Anterior cingulate cortex (tissue), 58 donors: Measurements from ENCODE around the gene BAIAP2.
"Not testable (repeated sequence)": the region's sequence is repeated elsewhere in the genome, so short reads cannot be mapped to it uniquely, and the experiment has no call there.

Experiments
- DNase-seq, 58 donors: peaks; one replicate each; lab custom pipeline; 2025; lab: John Stamatoyannopoulos, UW

The BAIAP2 gene

GRCh38 chr17:81020443-81020766, 14.5 kb upstream of the BAIAP2 start:
- DNase-seq: no peak

GRCh38 chr17:81020767-81021497, 14.0 kb upstream of the BAIAP2 start:
- DNase-seq: peak in 39 of 58 donors; percentile 31 to 83 (median 59)

GRCh38 chr17:81021531-81022343, 13.2 kb upstream of the BAIAP2 start:
- no peak for DNase-seq

GRCh38 chr17:81022344-81022676, 12.6 kb upstream of the BAIAP2 start:
- DNase-seq: no peak

GRCh38 chr17:81025065-81025740, 9.7 kb upstream of the BAIAP2 start:
- peak in 26 of 58 donors; percentile 19 to 73 (median 53) for DNase-seq

- DNase-seq: peak in 34 of 58 donors; percentile 30 to 72 (median 50)
Measured at GRCh38 chr17:81025741-81026129, 9.2 kb upstream of the BAIAP2 start.

GRCh38 chr17:81026266-81027036, 8.5 kb upstream of the BAIAP2 start:
- no peak for DNase-seq

- peak in 16 of 58 donors; percentile 25 to 73 (median 54) for DNase-seq
Measured at GRCh38 chr17:81027038-81027437, 7.9 kb upstream of the BAIAP2 start.

- DNase-seq: peak in 8 of 58 donors; percentile 25 to 74 (median 45)
Measured at GRCh38 chr17:81027591-81028505, 7.1 kb upstream of the BAIAP2 start.

GRCh38 chr17:81028506-81028858, 6.5 kb upstream of the BAIAP2 start:
- DNase-seq: no peak

GRCh38 chr17:81029859-81030258, 5.1 kb upstream of the BAIAP2 start:
- no peak for DNase-seq

GRCh38 chr17:81030312-81030711, 4.6 kb upstream of the BAIAP2 start:
- DNase-seq: not testable (repeated sequence)

- DNase-seq: peak in 4 of 58 donors; percentile 22 to 60 (median 36)
Measured at GRCh38 chr17:81030741-81031565, 4.0 kb upstream of the BAIAP2 start.

GRCh38 chr17:81031566-81032550, 3.1 kb upstream of the BAIAP2 start:
- DNase-seq: peak in 3 of 58 donors; percentile 34 to 60 (median 35)

GRCh38 chr17:81032641-81033480, 2.1 kb upstream of the BAIAP2 start:
- no peak for DNase-seq

- DNase-seq: peak in 2 of 58 donors; percentile 27 to 36
Measured at GRCh38 chr17:81033535-81034167, 1.3 kb upstream of the BAIAP2 start.
